GM12878 (cell line): ENCODE results near the gene MAP1LC3A. TPM values are rescaled to one million over a fixed set of nuclear protein-coding genes. Genes with fewer than 3 reads are reported as not detected.

Experiments
- MLLT1 ChIP-seq: fragments of 450-650 bp; IDR thresholded peaks from 2 replicates; pipeline ENCODE4 v1.6.1; 2016; ENCODE audit warnings: mild to moderate bottlenecking
- RFX5 ChIP-seq: IDR thresholded peaks from 2 replicates; pipeline ENCODE4 v1.6.1; 2011; ENCODE audit warnings: low read depth, low read length, improper control_type of control experiment
- ZSCAN29 ChIP-seq: fragments of 450-650 bp; IDR thresholded peaks from 2 replicates; pipeline ENCODE4 v1.6.1; 2017; ENCODE audit warnings: mild to moderate bottlenecking, moderate library complexity
- polyA plus RNA-seq, 11 experiments: library from polyadenylated mRNA; depleted of rRNA in 4 of 11; unstranded in 6 of 11; stranded (reverse) in 5 of 11; fragments of >200 nt; fragmentation: Nextera tagmentation in 4 of 11; fragmentation: Illumina TruSeq in 1 of 11; extraction: Ambion mirVana in 4 of 11; extraction: Trizol in 1 of 11; gene quantifications; 1 replicate in 1 of 11; 2 replicates in 10 of 11; pipeline versions ENCODE4 v1.2.1 to v1.2.3, GENCODE V29; 2011 to 2016; ENCODE audit warnings: inconsistent platforms in 2 of 11, missing spikeins in 2 of 11, low read depth in 1 of 11
- small RNA-seq: library from RNA; depleted of rRNA; stranded (forward); fragments of <200 nt; gene quantifications from one replicate; pipeline ENCODE3, GENCODE V24; 2014
- total RNA-seq, 4 experiments: library from RNA; depleted of rRNA in 3 of 4; stranded (reverse); fragments of >200 nt in 3 of 4; fragmentation: Illumina TruSeq in 1 of 4; extraction: Trizol in 1 of 4; gene quantifications; 2 replicates each; pipeline versions ENCODE4 v1.2.1 to v1.2.3, GENCODE V29; 2013 to 2021

MAP1LC3A gene
- total and polyA plus RNA-seq, 10 of the 15 experiments (the other 5 are each of a cell fraction or from before 2014, with no cell fraction given), result 0.27 to 1.2 (median 0.39) TPM; not detected in 4

- TF ChIP-seq RFX5 (no peak), MLLT1 (no peak), ZSCAN29 (no peak)
Observed at GRCh38 chr20:34607066-34607465, 48.5 kb downstream of the MAP1LC3A start (continued).

Small RNA genes within 50 kb of the gene (small RNA-seq; reads per million reads assigned to genes)
- gene RF00019, result not detected

Other genes starting within 250 kb of the MAP1LC3A start
- gene ITCH, start 195.4 kb upstream of the MAP1LC3A start, total RNA-seq (2014; rRNA removed), result 27.0 and 31.6 TPM in 2 replicates
- gene ITCH, start 195.4 kb upstream of the MAP1LC3A start, total RNA-seq (2014; rRNA removed; fragmentation: Illumina TruSeq; extraction: Trizol), result 42.7 and 46.1 TPM in 2 replicates
- gene ITCH, start 195.4 kb upstream of the MAP1LC3A start, total RNA-seq (2021), result 35.1 and 35.7 TPM in 2 replicates
- 14.1 and 20.4 TPM in 2 replicates for gene ITCH, start 195.4 kb upstream of the MAP1LC3A start, polyA plus RNA-seq (2011; rRNA removed)
- 27.7 and 32.8 TPM in 2 replicates for gene ITCH, start 195.4 kb upstream of the MAP1LC3A start, polyA plus RNA-seq (2014; fragmentation: Illumina TruSeq; extraction: Trizol)
- gene ITCH, start 195.4 kb upstream of the MAP1LC3A start, polyA plus RNA-seq (2014; fragmentation: Nextera tagmentation; extraction: Ambion mirVana), result 1 to 10 TPM; 7.5 to 8.2 TPM
- 11.9 and 15.7 TPM in 2 replicates for gene ITCH, start 195.4 kb upstream of the MAP1LC3A start, polyA plus RNA-seq (2014; rRNA removed)
- 10 to 100 TPM; 18.6 to 24.4 TPM for gene ITCH, start 195.4 kb upstream of the MAP1LC3A start, polyA plus RNA-seq (2016; fragmentation: Nextera tagmentation; extraction: Ambion mirVana)
- 114 and 129 TPM in 2 replicates for gene DYNLRB1, start 42.3 kb upstream of the MAP1LC3A start, total RNA-seq (2014; rRNA removed)
- 132 and 149 TPM in 2 replicates for gene DYNLRB1, start 42.3 kb upstream of the MAP1LC3A start, total RNA-seq (2014; rRNA removed; fragmentation: Illumina TruSeq; extraction: Trizol)
- 87.9 and 92.5 TPM in 2 replicates for gene DYNLRB1, start 42.3 kb upstream of the MAP1LC3A start, total RNA-seq (2021)
- gene DYNLRB1, start 42.3 kb upstream of the MAP1LC3A start, polyA plus RNA-seq (2011; rRNA removed), result 81.4 and 135 TPM in 2 replicates
- 250 and 313 TPM in 2 replicates for gene DYNLRB1, start 42.3 kb upstream of the MAP1LC3A start, polyA plus RNA-seq (2014; fragmentation: Illumina TruSeq; extraction: Trizol)
- 100 to 1,000 TPM; 185 to 189 TPM for gene DYNLRB1, start 42.3 kb upstream of the MAP1LC3A start, polyA plus RNA-seq (2014; fragmentation: Nextera tagmentation; extraction: Ambion mirVana)
- 97.9 and 123 TPM in 2 replicates for gene DYNLRB1, start 42.3 kb upstream of the MAP1LC3A start, polyA plus RNA-seq (2014; rRNA removed)
- 100 to 1,000 TPM; 171 to 194 TPM for gene DYNLRB1, start 42.3 kb upstream of the MAP1LC3A start, polyA plus RNA-seq (2016; fragmentation: Nextera tagmentation; extraction: Ambion mirVana)
- 19.8 and 21.0 TPM in 2 replicates for gene PIGU, start 118.4 kb downstream of the MAP1LC3A start, total RNA-seq (2014; rRNA removed)
- gene PIGU, start 118.4 kb downstream of the MAP1LC3A start, total RNA-seq (2014; rRNA removed; fragmentation: Illumina TruSeq; extraction: Trizol), result 24.6 and 26.2 TPM in 2 replicates
- 19.7 and 22.0 TPM in 2 replicates for gene PIGU, start 118.4 kb downstream of the MAP1LC3A start, total RNA-seq (2021)
- 88.2 and 103 TPM in 2 replicates for gene PIGU, start 118.4 kb downstream of the MAP1LC3A start, polyA plus RNA-seq (2011; rRNA removed)
- gene PIGU, start 118.4 kb downstream of the MAP1LC3A start, polyA plus RNA-seq (2014; fragmentation: Illumina TruSeq; extraction: Trizol), result 44.4 and 78.5 TPM in 2 replicates
- 1 to 10 TPM; 4.1 to 6.3 TPM for gene PIGU, start 118.4 kb downstream of the MAP1LC3A start, polyA plus RNA-seq (2014; fragmentation: Nextera tagmentation; extraction: Ambion mirVana)
- gene PIGU, start 118.4 kb downstream of the MAP1LC3A start, polyA plus RNA-seq (2014; rRNA removed), result 19.4 and 25.4 TPM in 2 replicates
- 10 to 100 TPM; 31.1 to 34.3 TPM for gene PIGU, start 118.4 kb downstream of the MAP1LC3A start, polyA plus RNA-seq (2016; fragmentation: Nextera tagmentation; extraction: Ambion mirVana)
- gene TP53INP2, start 145.6 kb downstream of the MAP1LC3A start, total RNA-seq (2014; rRNA removed), result 3.4 and 3.7 TPM in 2 replicates
- 3.1 and 3.2 TPM in 2 replicates for gene TP53INP2, start 145.6 kb downstream of the MAP1LC3A start, total RNA-seq (2014; rRNA removed; fragmentation: Illumina TruSeq; extraction: Trizol)
- gene TP53INP2, start 145.6 kb downstream of the MAP1LC3A start, total RNA-seq (2021), result 13.0 and 13.5 TPM in 2 replicates
- gene TP53INP2, start 145.6 kb downstream of the MAP1LC3A start, polyA plus RNA-seq (2011; rRNA removed), result 4.1 and 5.8 TPM in 2 replicates
- gene TP53INP2, start 145.6 kb downstream of the MAP1LC3A start, polyA plus RNA-seq (2014; fragmentation: Illumina TruSeq; extraction: Trizol), result 16.0 and 18.5 TPM in 2 replicates
- gene TP53INP2, start 145.6 kb downstream of the MAP1LC3A start, polyA plus RNA-seq (2014; fragmentation: Nextera tagmentation; extraction: Ambion mirVana), result 1 to 10 TPM; 2.8 to 3.7 TPM
- 8.5 and 10.1 TPM in 2 replicates for gene TP53INP2, start 145.6 kb downstream of the MAP1LC3A start, polyA plus RNA-seq (2014; rRNA removed)
- 1 to 10 TPM; 2.8 to 4.2 TPM for gene TP53INP2, start 145.6 kb downstream of the MAP1LC3A start, polyA plus RNA-seq (2016; fragmentation: Nextera tagmentation; extraction: Ambion mirVana)